Measurements from ENCODE around the gene DHFR2.

DNA sequence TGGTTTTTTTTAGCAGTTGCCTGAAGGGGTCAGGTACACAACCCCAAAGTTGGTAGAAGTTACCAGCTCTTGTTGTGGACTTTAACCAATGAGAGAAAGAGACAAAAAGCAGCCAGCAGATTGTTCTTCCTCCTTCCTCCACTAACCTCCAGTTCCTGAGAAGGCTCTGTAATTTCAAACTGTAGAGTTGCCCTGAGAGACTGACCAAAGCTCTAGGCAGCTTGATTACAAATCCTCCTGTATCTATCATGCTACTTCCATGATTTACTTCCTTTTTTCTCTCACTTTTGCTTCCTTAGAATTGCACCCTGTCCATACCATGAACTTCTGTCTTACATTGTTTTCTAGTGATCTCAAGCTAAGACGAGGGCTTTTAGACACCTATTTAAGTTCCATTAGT is 29.4 kb upstream of the DHFR2 start:
- TF ChIP-seq, protein P1, sequence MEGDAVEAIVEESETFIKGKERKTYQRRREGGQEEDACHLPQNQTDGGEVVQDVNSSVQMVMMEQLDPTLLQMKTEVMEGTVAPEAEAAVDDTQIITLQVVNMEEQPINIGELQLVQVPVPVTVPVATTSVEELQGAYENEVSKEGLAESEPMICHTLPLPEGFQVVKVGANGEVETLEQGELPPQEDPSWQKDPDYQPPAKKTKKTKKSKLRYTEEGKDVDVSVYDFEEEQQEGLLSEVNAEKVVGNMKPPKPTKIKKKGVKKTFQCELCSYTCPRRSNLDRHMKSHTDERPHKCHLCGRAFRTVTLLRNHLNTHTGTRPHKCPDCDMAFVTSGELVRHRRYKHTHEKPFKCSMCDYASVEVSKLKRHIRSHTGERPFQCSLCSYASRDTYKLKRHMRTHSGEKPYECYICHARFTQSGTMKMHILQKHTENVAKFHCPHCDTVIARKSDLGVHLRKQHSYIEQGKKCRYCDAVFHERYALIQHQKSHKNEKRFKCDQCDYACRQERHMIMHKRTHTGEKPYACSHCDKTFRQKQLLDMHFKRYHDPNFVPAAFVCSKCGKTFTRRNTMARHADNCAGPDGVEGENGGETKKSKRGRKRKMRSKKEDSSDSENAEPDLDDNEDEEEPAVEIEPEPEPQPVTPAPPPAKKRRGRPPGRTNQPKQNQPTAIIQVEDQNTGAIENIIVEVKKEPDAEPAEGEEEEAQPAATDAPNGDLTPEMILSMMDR (IDR thresholded peaks at IDR 0.05; ENCODE audit: extremely low read depth in 1 of 2, insufficient read depth in 1 of 2, low read depth in 1 of 2, low read length in 2 of 2), result no peak
- TF ChIP-seq POLR2A (IDR thresholded peaks at IDR 0.05; ENCODE audit: low read depth, low read length) (no peak), EZH2 (IDR thresholded peaks at IDR 0.05; ENCODE audit: borderline replicate concordance, low read depth, low read length, severe bottlenecking) (no peak)
